A549 (cell line): ENCODE results near the gene POLR2L.

Source experiments
- CEBPB ChIP-seq, 2 experiments: fragments of >200 bp in 1 of 2; sonication (Bioruptor Twin) in 1 of 2; formaldehyde crosslinking in 1 of 2; IDR thresholded peaks; 2 replicates each; pipeline ENCODE4 v1.6.1; 2012 to 2016
- CHD2 ChIP-seq: fragments of 150-350 bp; IDR thresholded peaks from 2 replicates; pipeline ENCODE4 v1.6.1; 2014; ENCODE audit warnings: low read length; ENCODE audit not compliant: partially characterized antibody
- CHD4 ChIP-seq: fragments of 200-600 bp; sonication (generic); IDR thresholded peaks from 2 replicates; pipeline ENCODE4 v1.6.1; 2016; ENCODE audit warnings: antibody characterized with exemption, mild to moderate bottlenecking, borderline replicate concordance
- CTCF ChIP-seq: fragments of >200 bp; sonication (Bioruptor Twin); formaldehyde crosslinking; IDR thresholded peaks from 3 replicates; pipeline ENCODE4 v1.5.1; 2016
- EP300 ChIP-seq, 2 experiments: fragments of >200 bp; sonication (Bioruptor Twin); formaldehyde crosslinking; IDR thresholded peaks; 2 replicates in 1 of 2; 3 replicates in 1 of 2; pipeline ENCODE4 v1.6.1; 2016 to 2017
- HOXB5 ChIP-seq: fragments of 250-450 bp; sonication (Bioruptor Pico); IDR thresholded peaks from 2 replicates; pipeline ENCODE4 v1.5.0; 2020; ENCODE audit warnings: mild to moderate bottlenecking, moderate library complexity
- MAX ChIP-seq: IDR thresholded peaks from 2 replicates; pipeline ENCODE4 v1.6.1; 2012
- POLR2A ChIP-seq: IDR thresholded peaks from 2 replicates; pipeline ENCODE4 v1.6.1; 2012; ENCODE audit warnings: mild to moderate bottlenecking, low read length
- RAD21 ChIP-seq, 2 experiments: fragments of >200 bp in 1 of 2; sonication (Bioruptor Twin) in 1 of 2; formaldehyde crosslinking in 1 of 2; IDR thresholded peaks in 1 of 2; conservative IDR thresholded peaks in 1 of 2; 2 replicates in 1 of 2; 3 replicates in 1 of 2; pipeline ENCODE4 v1.6.1; 2012 to 2018; ENCODE audit warnings: inconsistent platforms in 1 of 2
- REST ChIP-seq: fragments of 200-600 bp; sonication (generic); IDR thresholded peaks from 2 replicates; pipeline ENCODE4 v1.6.1; 2016; ENCODE audit warnings: antibody characterized with exemption, mild to moderate bottlenecking, moderate library complexity

GRCh38 chr11:844693-845644 lies 2.6 kb upstream of the POLR2L start:
- no peak for TF ChIP-seq CTCF
- no peak for TF ChIP-seq HOXB5 (CRISPR knock-in tag)
- no peak for TF ChIP-seq CEBPB (IDR thresholded peaks at IDR 0.05)
- peak; percentile 38; the same call in 1 of the 2 replicates for TF ChIP-seq MAX
- TF ChIP-seq REST, result no peak
- TF ChIP-seq CHD4, result no peak
- TF ChIP-seq EP300 (IDR thresholded peaks at IDR 0.05), result no peak
- no peak for TF ChIP-seq RAD21 (conservative IDR thresholded peaks at IDR 0.05 in 1 of 2, IDR thresholded peaks at IDR 0.05 in 1 of 2)
- no peak for TF ChIP-seq CHD2
- TF ChIP-seq POLR2A, result no peak; the same call in 1 of the 2 replicates
